ENCODE measurements around the gene PDE11A. TPM values are rescaled to one million over a fixed set of nuclear protein-coding genes. Genes with fewer than 3 reads are reported as not detected.

The PDE11A gene
- total and polyA plus RNA-seq, 2 experiments from 2014 or later: 0.08 to 0.73 TPM

DNA sequence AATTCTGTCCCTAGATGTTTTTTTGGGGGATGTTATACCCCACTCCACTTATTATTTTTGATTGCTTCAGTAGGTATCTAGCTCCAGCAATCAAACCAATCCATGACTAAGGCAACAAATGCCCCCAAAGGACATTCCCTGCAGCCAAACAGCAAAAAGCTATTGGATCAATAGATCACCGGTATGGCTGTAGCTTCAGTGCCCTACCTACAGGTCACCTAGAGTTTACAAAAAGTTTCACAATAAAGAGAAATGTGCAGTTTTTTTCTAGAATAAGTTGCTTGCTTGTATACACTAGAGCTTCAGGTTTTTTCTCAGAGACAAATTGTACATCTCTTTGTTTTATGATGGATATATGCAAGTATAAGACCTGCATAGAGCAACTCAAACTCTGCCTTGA is 27.7 kb downstream of the PDE11A start:
- Histone ChIP-seq H3K79me2 (replicated peaks; ENCODE audit: insufficient read depth) (no peaks in the 10 kb centered on the region), H4K20me1 (replicated peaks; ENCODE audit: insufficient read depth) (no peaks in the 10 kb centered on the region), H3K4me2 (no peak overlapping the region), H3K4me3 (no peak overlapping the region), H3K27ac (ENCODE audit: low read depth) (no peak overlapping the region), H3K4me1 (ENCODE audit: insufficient read depth) (no peaks in the 10 kb centered on the region), H3K27me3 (ENCODE audit: insufficient read depth) (no peaks in the 10 kb centered on the region), H3K36me3 (ENCODE audit: insufficient read depth) (no peaks in the 10 kb centered on the region), H2AFZ (no peak overlapping the region), H3K9me2 (ENCODE audit: insufficient read depth) (no peaks in the 10 kb centered on the region), H3F3A (replicated peaks; ENCODE audit: low read depth) (no peaks in the 10 kb centered on the region)
- ATAC-seq: no peak
- Mint-ChIP-seq H3K4me3 (no peak overlapping the region), H3K27me3 (ENCODE audit: insufficient read depth, low read depth, poor library complexity) (no peaks in the 10 kb centered on the region), H3K27ac (no peak overlapping the region), H3K9me3 (no peaks in the 10 kb centered on the region), H3K4me1 (no peaks in the 10 kb centered on the region), H3K36me3 (ENCODE audit: low read depth) (no peaks in the 10 kb centered on the region)
- no peak for DNase-seq (ENCODE audit: low spot score)
- TF ChIP-seq POLR2AphosphoS5 (IDR thresholded peaks at IDR 0.05; ENCODE audit: low read depth) (no peak), EZH2 (IDR thresholded peaks at IDR 0.05; ENCODE audit: low read depth, unreplicated experiment) (no peak), ZNF331 (CRISPR knock-in tag; IDR thresholded peaks at IDR 0.05; ENCODE audit: low read depth) (no peak)

GRCh38 chr2:178043266-178043665 is 29.3 kb downstream of the PDE11A start:
- Histone ChIP-seq H3K4me1 (ENCODE audit: insufficient read depth) (no peaks in the 10 kb centered on the region), H3K27me3 (ENCODE audit: insufficient read depth) (no peaks in the 10 kb centered on the region), H3K9me2 (ENCODE audit: insufficient read depth) (no peaks in the 10 kb centered on the region), H3F3A (replicated peaks; ENCODE audit: low read depth) (no peaks in the 10 kb centered on the region), H3K27ac (ENCODE audit: low read depth) (no peak overlapping the region), H3K4me2 (no peak overlapping the region), H3K79me2 (replicated peaks; ENCODE audit: insufficient read depth) (no peaks in the 10 kb centered on the region), H3K36me3 (ENCODE audit: insufficient read depth) (no peaks in the 10 kb centered on the region), H3K4me3 (no peak overlapping the region), H4K20me1 (replicated peaks; ENCODE audit: insufficient read depth) (no peaks in the 10 kb centered on the region), H2AFZ (no peak overlapping the region)
- TF ChIP-seq, protein P1, sequence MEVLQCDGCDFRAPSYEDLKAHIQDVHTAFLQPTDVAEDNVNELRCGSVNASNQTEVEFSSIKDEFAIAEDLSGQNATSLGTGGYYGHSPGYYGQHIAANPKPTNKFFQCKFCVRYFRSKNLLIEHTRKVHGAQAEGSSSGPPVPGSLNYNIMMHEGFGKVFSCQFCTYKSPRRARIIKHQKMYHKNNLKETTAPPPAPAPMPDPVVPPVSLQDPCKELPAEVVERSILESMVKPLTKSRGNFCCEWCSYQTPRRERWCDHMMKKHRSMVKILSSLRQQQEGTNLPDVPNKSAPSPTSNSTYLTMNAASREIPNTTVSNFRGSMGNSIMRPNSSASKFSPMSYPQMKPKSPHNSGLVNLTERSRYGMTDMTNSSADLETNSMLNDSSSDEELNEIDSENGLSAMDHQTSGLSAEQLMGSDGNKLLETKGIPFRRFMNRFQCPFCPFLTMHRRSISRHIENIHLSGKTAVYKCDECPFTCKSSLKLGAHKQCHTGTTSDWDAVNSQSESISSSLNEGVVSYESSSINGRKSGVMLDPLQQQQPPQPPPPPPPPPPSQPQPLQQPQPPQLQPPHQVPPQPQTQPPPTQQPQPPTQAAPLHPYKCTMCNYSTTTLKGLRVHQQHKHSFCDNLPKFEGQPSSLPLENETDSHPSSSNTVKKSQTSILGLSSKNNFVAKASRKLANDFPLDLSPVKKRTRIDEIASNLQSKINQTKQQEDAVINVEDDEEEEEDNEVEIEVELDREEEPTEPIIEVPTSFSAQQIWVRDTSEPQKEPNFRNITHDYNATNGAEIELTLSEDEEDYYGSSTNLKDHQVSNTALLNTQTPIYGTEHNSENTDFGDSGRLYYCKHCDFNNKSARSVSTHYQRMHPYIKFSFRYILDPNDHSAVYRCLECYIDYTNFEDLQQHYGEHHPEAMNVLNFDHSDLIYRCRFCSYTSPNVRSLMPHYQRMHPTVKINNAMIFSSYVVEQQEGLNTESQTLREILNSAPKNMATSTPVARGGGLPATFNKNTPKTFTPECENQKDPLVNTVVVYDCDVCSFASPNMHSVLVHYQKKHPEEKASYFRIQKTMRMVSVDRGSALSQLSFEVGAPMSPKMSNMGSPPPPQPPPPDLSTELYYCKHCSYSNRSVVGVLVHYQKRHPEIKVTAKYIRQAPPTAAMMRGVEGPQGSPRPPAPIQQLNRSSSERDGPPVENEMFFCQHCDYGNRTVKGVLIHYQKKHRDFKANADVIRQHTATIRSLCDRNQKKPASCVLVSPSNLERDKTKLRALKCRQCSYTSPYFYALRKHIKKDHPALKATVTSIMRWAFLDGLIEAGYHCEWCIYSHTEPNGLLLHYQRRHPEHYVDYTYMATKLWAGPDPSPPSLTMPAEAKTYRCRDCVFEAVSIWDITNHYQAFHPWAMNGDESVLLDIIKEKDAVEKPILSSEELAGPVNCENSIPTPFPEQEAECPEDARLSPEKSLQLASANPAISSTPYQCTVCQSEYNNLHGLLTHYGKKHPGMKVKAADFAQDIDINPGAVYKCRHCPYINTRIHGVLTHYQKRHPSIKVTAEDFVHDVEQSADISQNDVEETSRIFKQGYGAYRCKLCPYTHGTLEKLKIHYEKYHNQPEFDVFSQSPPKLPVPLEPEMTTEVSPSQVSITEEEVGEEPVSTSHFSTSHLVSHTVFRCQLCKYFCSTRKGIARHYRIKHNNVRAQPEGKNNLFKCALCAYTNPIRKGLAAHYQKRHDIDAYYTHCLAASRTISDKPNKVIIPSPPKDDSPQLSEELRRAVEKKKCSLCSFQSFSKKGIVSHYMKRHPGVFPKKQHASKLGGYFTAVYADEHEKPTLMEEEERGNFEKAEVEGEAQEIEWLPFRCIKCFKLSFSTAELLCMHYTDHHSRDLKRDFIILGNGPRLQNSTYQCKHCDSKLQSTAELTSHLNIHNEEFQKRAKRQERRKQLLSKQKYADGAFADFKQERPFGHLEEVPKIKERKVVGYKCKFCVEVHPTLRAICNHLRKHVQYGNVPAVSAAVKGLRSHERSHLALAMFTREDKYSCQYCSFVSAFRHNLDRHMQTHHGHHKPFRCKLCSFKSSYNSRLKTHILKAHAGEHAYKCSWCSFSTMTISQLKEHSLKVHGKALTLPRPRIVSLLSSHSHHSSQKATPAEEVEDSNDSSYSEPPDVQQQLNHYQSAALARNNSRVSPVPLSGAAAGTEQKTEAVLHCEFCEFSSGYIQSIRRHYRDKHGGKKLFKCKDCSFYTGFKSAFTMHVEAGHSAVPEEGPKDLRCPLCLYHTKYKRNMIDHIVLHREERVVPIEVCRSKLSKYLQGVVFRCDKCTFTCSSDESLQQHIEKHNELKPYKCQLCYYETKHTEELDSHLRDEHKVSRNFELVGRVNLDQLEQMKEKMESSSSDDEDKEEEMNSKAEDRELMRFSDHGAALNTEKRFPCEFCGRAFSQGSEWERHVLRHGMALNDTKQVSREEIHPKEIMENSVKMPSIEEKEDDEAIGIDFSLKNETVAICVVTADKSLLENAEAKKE (CRISPR knock-in tag; IDR thresholded peaks at IDR 0.05): no peak
- TF ChIP-seq STAT1 (IDR thresholded peaks at IDR 0.05; ENCODE audit: unreplicated experiment) (no peak), CREB1 (CRISPR knock-in tag; IDR thresholded peaks at IDR 0.05; ENCODE audit: low read depth) (no peak), NANOG (IDR thresholded peaks at IDR 0.05; ENCODE audit: borderline replicate concordance) (no peak)
- TF ChIP-seq, protein P2, sequence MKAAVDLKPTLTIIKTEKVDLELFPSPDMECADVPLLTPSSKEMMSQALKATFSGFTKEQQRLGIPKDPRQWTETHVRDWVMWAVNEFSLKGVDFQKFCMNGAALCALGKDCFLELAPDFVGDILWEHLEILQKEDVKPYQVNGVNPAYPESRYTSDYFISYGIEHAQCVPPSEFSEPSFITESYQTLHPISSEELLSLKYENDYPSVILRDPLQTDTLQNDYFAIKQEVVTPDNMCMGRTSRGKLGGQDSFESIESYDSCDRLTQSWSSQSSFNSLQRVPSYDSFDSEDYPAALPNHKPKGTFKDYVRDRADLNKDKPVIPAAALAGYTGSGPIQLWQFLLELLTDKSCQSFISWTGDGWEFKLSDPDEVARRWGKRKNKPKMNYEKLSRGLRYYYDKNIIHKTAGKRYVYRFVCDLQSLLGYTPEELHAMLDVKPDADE (IDR thresholded peaks at IDR 0.05): no peak
- TF ChIP-seq, protein P3, sequence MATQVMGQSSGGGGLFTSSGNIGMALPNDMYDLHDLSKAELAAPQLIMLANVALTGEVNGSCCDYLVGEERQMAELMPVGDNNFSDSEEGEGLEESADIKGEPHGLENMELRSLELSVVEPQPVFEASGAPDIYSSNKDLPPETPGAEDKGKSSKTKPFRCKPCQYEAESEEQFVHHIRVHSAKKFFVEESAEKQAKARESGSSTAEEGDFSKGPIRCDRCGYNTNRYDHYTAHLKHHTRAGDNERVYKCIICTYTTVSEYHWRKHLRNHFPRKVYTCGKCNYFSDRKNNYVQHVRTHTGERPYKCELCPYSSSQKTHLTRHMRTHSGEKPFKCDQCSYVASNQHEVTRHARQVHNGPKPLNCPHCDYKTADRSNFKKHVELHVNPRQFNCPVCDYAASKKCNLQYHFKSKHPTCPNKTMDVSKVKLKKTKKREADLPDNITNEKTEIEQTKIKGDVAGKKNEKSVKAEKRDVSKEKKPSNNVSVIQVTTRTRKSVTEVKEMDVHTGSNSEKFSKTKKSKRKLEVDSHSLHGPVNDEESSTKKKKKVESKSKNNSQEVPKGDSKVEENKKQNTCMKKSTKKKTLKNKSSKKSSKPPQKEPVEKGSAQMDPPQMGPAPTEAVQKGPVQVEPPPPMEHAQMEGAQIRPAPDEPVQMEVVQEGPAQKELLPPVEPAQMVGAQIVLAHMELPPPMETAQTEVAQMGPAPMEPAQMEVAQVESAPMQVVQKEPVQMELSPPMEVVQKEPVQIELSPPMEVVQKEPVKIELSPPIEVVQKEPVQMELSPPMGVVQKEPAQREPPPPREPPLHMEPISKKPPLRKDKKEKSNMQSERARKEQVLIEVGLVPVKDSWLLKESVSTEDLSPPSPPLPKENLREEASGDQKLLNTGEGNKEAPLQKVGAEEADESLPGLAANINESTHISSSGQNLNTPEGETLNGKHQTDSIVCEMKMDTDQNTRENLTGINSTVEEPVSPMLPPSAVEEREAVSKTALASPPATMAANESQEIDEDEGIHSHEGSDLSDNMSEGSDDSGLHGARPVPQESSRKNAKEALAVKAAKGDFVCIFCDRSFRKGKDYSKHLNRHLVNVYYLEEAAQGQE (IDR thresholded peaks at IDR 0.05; ENCODE audit: unreplicated experiment): no peak
- H3K9me3 Mint-ChIP-seq: no peaks in the 10 kb centered on the region
- no peaks in the 10 kb centered on the region for H3K36me3 Mint-ChIP-seq (ENCODE audit: low read depth)
- no peak overlapping the region for H3K27ac Mint-ChIP-seq
- DNase-seq (ENCODE audit: low spot score) (no peak), ATAC-seq (no peak)
- H3K27me3 Mint-ChIP-seq (ENCODE audit: insufficient read depth, low read depth, poor library complexity): no peaks in the 10 kb centered on the region
- no peak overlapping the region for H3K4me3 Mint-ChIP-seq
- H3K4me1 Mint-ChIP-seq: no peaks in the 10 kb centered on the region
